ENCODE data around the gene MEIOB. TPM values are rescaled to one million over a fixed set of nuclear protein-coding genes. Genes with fewer than 3 reads are reported as not detected.

Gene MEIOB
- total RNA-seq, 1 experiment from 2014 or later, result 1.3 TPM

- WGBS (ENCODE audit: extremely low coverage, insufficient read length, low lambda C conversion rate), result no CpG with 5 or more reads among the region's 28 CpGs
- Histone ChIP-seq H2BK15ac (ENCODE audit: low read depth, low read length) (no peak overlapping the region), H3K9me3 (ENCODE audit: control insufficient read depth, low read depth, low read length) (no peaks in the 10 kb centered on the region), H3K4me1 (ENCODE audit: insufficient read depth, low read length) (no peaks in the 10 kb centered on the region), H4K8ac (replicated peaks; ENCODE audit: insufficient read length, low read depth, low read length) (no peak overlapping the region), H4K5ac (ENCODE audit: insufficient read length, low read depth, low read length) (no peak overlapping the region), H3K79me2 (ENCODE audit: insufficient read depth, low read length) (no peaks in the 10 kb centered on the region), H3K56ac (ENCODE audit: insufficient read length, low read depth, low read length) (no peak overlapping the region), H3K4me2 (ENCODE audit: insufficient read depth, insufficient read length, low read length) (no peak overlapping the region), H3K14ac (ENCODE audit: insufficient read depth, low read length) (no peak overlapping the region; the same call in 1 of the 2 replicates), H2AK5ac (ENCODE audit: insufficient read length, low read length) (no peak overlapping the region), H3K27me3 (ENCODE audit: insufficient read depth, low read length) (no peaks in the 10 kb centered on the region), H2AFZ (ENCODE audit: low read length) (no peak overlapping the region), H3K9ac (ENCODE audit: extremely low read depth, insufficient read length, low read length) (no peak overlapping the region), H3K18ac (ENCODE audit: insufficient read length, low read depth, low read length) (no peak overlapping the region), H3K4ac (ENCODE audit: low read depth, low read length) (no peak overlapping the region), H3K23me2 (ENCODE audit: insufficient read length, low read depth, low read length, poor library complexity, severe bottlenecking) (no peaks in the 10 kb centered on the region), H3K23ac (ENCODE audit: insufficient read length, low read depth, low read length) (no peak overlapping the region), H4K20me1 (ENCODE audit: control insufficient read depth, insufficient read depth, insufficient read length) (no peaks in the 10 kb centered on the region), H2BK20ac (ENCODE audit: low read depth, low read length, poor library complexity, severe bottlenecking) (no peak overlapping the region), H3K27ac (ENCODE audit: insufficient read length, low read depth, low read length) (no peak overlapping the region), H3K79me1 (ENCODE audit: insufficient read depth, low read depth, low read length, poor library complexity, severe bottlenecking) (no peaks in the 10 kb centered on the region), H3T11ph (ENCODE audit: low read length) (no peak overlapping the region), H2BK12ac (ENCODE audit: insufficient read length, low read depth, low read length) (no peak overlapping the region), H2BK5ac (ENCODE audit: insufficient read length, low read length) (no peak overlapping the region), H2BK120ac (ENCODE audit: low read depth, low read length, poor library complexity, severe bottlenecking) (no peak overlapping the region), H4K91ac (ENCODE audit: insufficient read length, low read depth, low read length) (no peak overlapping the region)
- peaks cover 15 to 37% (median 16%) of the 10 kb centered on the region in 3 experiments; a peak in 6 of 7 replicates for H3K36me3 Mint-ChIP-seq (ENCODE audit: insufficient read depth in 1 of 3, low read depth in 3 of 3)
- H3K27ac Mint-ChIP-seq, result no peak overlapping the region
- no peaks in the 10 kb centered on the region for H3K27me3 Mint-ChIP-seq (ENCODE audit: low read depth)
- H3K4me3 Mint-ChIP-seq, result no peak overlapping the region
- H3K9me3 Mint-ChIP-seq, result peaks cover 2 to 4% of the 10 kb centered on the region in 2 experiments; a peak in 2 of 5 replicates
- TF ChIP-seq, protein P1, sequence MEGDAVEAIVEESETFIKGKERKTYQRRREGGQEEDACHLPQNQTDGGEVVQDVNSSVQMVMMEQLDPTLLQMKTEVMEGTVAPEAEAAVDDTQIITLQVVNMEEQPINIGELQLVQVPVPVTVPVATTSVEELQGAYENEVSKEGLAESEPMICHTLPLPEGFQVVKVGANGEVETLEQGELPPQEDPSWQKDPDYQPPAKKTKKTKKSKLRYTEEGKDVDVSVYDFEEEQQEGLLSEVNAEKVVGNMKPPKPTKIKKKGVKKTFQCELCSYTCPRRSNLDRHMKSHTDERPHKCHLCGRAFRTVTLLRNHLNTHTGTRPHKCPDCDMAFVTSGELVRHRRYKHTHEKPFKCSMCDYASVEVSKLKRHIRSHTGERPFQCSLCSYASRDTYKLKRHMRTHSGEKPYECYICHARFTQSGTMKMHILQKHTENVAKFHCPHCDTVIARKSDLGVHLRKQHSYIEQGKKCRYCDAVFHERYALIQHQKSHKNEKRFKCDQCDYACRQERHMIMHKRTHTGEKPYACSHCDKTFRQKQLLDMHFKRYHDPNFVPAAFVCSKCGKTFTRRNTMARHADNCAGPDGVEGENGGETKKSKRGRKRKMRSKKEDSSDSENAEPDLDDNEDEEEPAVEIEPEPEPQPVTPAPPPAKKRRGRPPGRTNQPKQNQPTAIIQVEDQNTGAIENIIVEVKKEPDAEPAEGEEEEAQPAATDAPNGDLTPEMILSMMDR (conservative IDR thresholded peaks at IDR 0.05), result peak; percentile 30; the same call in 1 of the 3 replicates
- DNase-seq, result peak; percentile 90
- peaks cover 0 to 3% of the 10 kb centered on the region in 2 experiments; a peak in 2 of 4 replicates for H3K4me1 Mint-ChIP-seq
Observed at GRCh38 chr16:1809281-1809801, 62.6 kb downstream of the MEIOB start.

Measured in H9 (cell line).